Measurements from ENCODE around the gene COLEC12. TPM values are rescaled to one million over a fixed set of nuclear protein-coding genes. Genes with fewer than 3 reads are reported as not detected.

COLEC12 gene
- total RNA-seq, 4 donors from 2014 or later: 20.2 to 81.3 (median 29.1) TPM

GRCh38 chr18:267380-267687 lies 233.2 kb downstream of the COLEC12 start:
- H3K9me3 ChIP-seq: no peaks in the 10 kb centered on the region
- intact Hi-C loops (cut with DNase I; ENCODE audit: low total_unique reads): no loop called here
- H3K27me3 ChIP-seq: no peaks in the 10 kb centered on the region
- peak overlapping the region; percentile 78 to 87 for H3K27ac ChIP-seq
- H3K36me3 ChIP-seq: no peaks in the 10 kb centered on the region
- no peak for DNase-seq
- no peak for TF ChIP-seq POLR2A (IDR thresholded peaks at IDR 0.05)
- no peak for TF ChIP-seq CTCF (IDR thresholded peaks at IDR 0.05)
- no peaks in the 10 kb centered on the region for H3K4me1 ChIP-seq
- H3K4me3 ChIP-seq: peak overlapping the region; percentile 90 to 91

Other genes starting within 250 kb of the COLEC12 start
- gene THOC1, start 232.7 kb downstream of the COLEC12 start, total RNA-seq: 100 to 1,000 TPM in 2 of 4 donors, 10 to 100 TPM in 2; 58.2 to 245 (median 98.6) TPM
- gene CETN1, start 79.7 kb upstream of the COLEC12 start, total RNA-seq: not detected
- 10 to 100 TPM in 1 of 4 donors, under 1 TPM in 1, not detected in 2; 0.21 to 25.6 TPM for gene CLUL1, start 96.3 kb upstream of the COLEC12 start, total RNA-seq
- gene TYMS, start 157.0 kb upstream of the COLEC12 start, total RNA-seq: 10 to 100 TPM in 1 of 4 donors, 1 to 10 TPM in 1, under 1 TPM in 1, not detected in 1; 0.26 to 28.6 (median 4.8) TPM
- gene ENOSF1, start 211.9 kb upstream of the COLEC12 start, total RNA-seq: 100 to 1,000 TPM in 1 of 4 donors, 10 to 100 TPM in 3; 12.0 to 110 (median 38.5) TPM